ENCODE measurements around the gene SORCS2. TPM values are rescaled to one million over a fixed set of nuclear protein-coding genes. Genes with fewer than 3 reads are reported as not detected.
A peak's percentile ranks its signal among the peaks of the same experiment; 100 is the strongest.

SORCS2 gene
- total RNA-seq, 1 experiment from 2014 or later = 4.1 TPM

DNA sequence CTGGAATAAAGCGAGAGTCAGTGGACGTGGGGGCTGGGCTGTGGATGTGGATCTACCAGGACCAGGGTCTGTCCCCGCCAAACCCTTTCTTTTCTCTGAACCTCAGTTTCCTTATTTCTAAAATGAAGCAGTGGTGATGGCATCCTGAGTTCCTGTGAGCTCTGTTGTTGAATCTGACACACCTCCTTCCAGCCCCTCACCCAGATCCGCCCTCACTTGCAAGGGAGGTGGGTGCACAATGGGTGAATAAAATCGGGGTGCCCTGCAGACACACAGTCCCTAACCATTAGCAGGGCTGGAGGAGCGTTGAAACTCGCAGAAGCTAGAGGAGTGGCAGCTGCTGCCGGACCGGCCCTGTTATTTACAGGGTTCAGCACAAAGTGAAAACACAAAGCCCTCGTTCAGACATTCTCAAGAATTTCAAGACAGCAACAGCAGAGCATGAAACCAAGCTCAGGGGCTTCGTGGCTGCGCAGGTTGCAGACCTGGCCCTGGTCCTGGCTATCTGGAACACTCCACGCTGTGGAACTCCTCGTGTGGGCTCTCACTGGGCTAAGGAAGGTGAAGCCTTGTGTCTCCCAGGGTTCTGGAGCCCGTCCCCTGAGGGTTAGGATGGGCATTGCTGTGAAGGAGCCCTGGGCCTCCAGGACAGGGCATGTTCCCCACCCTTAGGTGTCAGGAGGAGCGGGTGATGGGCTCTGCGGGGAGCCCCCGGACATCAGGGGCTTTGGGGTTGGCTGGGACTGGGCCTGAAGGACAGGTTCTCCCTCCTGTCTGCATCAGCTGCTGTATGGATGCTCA, 199.5 kb downstream of the SORCS2 start:
- DNase-seq = no peak
- Histone ChIP-seq H3K9me2 (replicated peaks; ENCODE audit: low read length) (no peaks in the 10 kb centered on the region), H2AFZ (ENCODE audit: low read length) (no peak overlapping the region), H3K9me3 (ENCODE audit: low read length) (no peaks in the 10 kb centered on the region), H3K9ac (ENCODE audit: low read length) (no peak overlapping the region), H3K27me3 (ENCODE audit: low read length) (no peaks in the 10 kb centered on the region), H3K4me3 (ENCODE audit: low read length) (no peak overlapping the region), H3K27ac (ENCODE audit: low read length) (no peak overlapping the region), H3K79me2 (ENCODE audit: low read length) (no peaks in the 10 kb centered on the region), H3K36me3 (ENCODE audit: low read depth, low read length) (no peaks in the 10 kb centered on the region), H3F3A (ENCODE audit: low read length, unreplicated experiment) (no peaks in the 10 kb centered on the region), H3K4me1 (ENCODE audit: insufficient read depth, low read length) (peaks cover 4% of the 10 kb centered on the region; the same call in 1 of the 2 replicates), H3K4me2 (ENCODE audit: low read length) (no peak overlapping the region), H4K20me1 (ENCODE audit: low read length) (no peaks in the 10 kb centered on the region)
- TF ChIP-seq EZH2phosphoT487 (IDR thresholded peaks at IDR 0.05; ENCODE audit: borderline replicate concordance, low read length) (no peak), EZH2 (IDR thresholded peaks at IDR 0.05; ENCODE audit: low read length, unreplicated experiment) (no peak)
- TF ChIP-seq, protein P1, sequence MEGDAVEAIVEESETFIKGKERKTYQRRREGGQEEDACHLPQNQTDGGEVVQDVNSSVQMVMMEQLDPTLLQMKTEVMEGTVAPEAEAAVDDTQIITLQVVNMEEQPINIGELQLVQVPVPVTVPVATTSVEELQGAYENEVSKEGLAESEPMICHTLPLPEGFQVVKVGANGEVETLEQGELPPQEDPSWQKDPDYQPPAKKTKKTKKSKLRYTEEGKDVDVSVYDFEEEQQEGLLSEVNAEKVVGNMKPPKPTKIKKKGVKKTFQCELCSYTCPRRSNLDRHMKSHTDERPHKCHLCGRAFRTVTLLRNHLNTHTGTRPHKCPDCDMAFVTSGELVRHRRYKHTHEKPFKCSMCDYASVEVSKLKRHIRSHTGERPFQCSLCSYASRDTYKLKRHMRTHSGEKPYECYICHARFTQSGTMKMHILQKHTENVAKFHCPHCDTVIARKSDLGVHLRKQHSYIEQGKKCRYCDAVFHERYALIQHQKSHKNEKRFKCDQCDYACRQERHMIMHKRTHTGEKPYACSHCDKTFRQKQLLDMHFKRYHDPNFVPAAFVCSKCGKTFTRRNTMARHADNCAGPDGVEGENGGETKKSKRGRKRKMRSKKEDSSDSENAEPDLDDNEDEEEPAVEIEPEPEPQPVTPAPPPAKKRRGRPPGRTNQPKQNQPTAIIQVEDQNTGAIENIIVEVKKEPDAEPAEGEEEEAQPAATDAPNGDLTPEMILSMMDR (conservative IDR thresholded peaks at IDR 0.05; ENCODE audit: low read depth, low read length) = no peak
- POLR2A ChIA-PET (ENCODE audit: unreplicated experiment) = no interaction called here
- CTCF ChIA-PET = no interaction called here
- ATAC-seq = no peak
- no TSS peak for BruUV-seq (replicated peaks)
- intact Hi-C loops (cut with micrococcal nuclease) = no loop called here

DNA sequence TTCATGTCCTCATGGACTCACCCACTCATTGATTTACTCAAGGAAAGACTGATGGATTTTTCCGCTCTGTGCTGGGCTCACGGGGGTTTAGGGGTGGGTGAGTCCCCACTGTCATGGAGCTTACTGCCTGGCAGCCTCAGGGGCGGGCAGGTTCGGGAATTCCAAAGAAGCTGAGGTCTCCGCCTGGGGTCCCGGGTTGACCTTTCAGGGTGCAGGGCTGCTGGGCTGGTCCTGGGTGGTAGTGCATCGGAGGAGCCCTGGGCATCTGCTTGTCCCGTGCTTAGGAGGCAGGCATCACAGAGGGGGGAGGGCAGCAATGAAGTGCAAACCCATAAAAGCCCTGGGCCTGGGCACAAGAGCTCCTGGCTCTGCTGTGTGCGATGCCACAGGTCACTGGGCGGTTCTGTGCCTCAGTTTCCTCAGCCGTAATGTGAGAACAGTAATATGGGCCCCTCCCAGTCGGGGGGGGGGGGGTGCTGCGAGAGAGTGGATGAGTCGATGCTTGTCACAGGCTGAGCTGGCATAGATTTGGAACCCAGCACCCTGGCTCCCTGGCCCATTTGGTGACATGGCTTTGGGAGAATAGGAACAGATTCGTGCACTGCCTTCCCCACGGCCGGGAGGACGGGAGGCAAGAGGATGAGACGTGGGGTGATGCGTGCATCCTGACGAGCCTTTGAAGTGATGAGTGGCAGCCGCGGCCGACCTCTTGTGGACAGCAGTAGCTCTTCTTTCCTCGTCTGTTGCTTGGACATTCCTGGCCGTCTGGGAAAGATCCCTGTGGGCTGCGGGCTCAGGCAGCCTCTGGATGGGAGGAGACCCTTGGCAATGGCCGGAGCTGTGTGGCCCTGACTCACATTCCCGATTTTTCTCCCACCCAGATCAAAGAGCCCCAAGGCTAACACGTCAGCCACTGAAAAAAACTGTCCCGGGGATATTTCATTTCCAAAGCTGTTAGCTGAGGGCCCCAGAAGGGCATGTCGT, 200.4 kb downstream of the SORCS2 start:
- Histone ChIP-seq H3K9me3 (ENCODE audit: low read length) (no peaks in the 10 kb centered on the region), H3K79me2 (ENCODE audit: low read length) (no peaks in the 10 kb centered on the region), H3K4me3 (ENCODE audit: low read length) (no peak overlapping the region), H3K9ac (ENCODE audit: low read length) (no peak overlapping the region), H3K4me1 (ENCODE audit: insufficient read depth, low read length) (peaks cover 8% of the 10 kb centered on the region; the same call in 1 of the 2 replicates), H3K36me3 (ENCODE audit: low read depth, low read length) (no peaks in the 10 kb centered on the region), H3K27me3 (ENCODE audit: low read length) (no peaks in the 10 kb centered on the region), H3K4me2 (ENCODE audit: low read length) (peak overlapping the region; percentile 16; the same call in 1 of the 2 replicates), H3K27ac (ENCODE audit: low read length) (no peak overlapping the region), H2AFZ (ENCODE audit: low read length) (no peak overlapping the region), H3F3A (ENCODE audit: low read length, unreplicated experiment) (no peaks in the 10 kb centered on the region), H3K9me2 (replicated peaks; ENCODE audit: low read length) (no peaks in the 10 kb centered on the region), H4K20me1 (ENCODE audit: low read length) (no peaks in the 10 kb centered on the region)
- ChIA-PET CTCF (interaction anchor here (0.5 kb wide), 1 partner anchor 203 kb away, joined by 3 read pairs; no protein-coding TSS in a partner anchor), POLR2A (ENCODE audit: unreplicated experiment) (interaction anchor here (0.7 kb wide), 1 partner anchor 56 kb away, joined by 3 read pairs; no protein-coding TSS in a partner anchor)
- ATAC-seq (peak; percentile 70), DNase-seq (peak; percentile 12)
- TF ChIP-seq, protein P1 (conservative IDR thresholded peaks at IDR 0.05; ENCODE audit: low read depth, low read length) = 0 out of 2 replicates have a peak, but pooled peaks have one; percentile 22
- no peak for TF ChIP-seq EZH2phosphoT487 (IDR thresholded peaks at IDR 0.05; ENCODE audit: borderline replicate concordance, low read length)
- no peak for TF ChIP-seq EZH2 (IDR thresholded peaks at IDR 0.05; ENCODE audit: low read length, unreplicated experiment)
- intact Hi-C loops (cut with micrococcal nuclease) = no loop called here
- no TSS peak for BruUV-seq (replicated peaks)

Data from PC-3 (cell line).